ENCODE data around the gene TMEM252. TPM values are rescaled to one million over a fixed set of nuclear protein-coding genes. Genes with fewer than 3 reads are reported as not detected.

TMEM252 gene
- total RNA-seq, 2 donors from 2014 or later: not detected

DNA sequence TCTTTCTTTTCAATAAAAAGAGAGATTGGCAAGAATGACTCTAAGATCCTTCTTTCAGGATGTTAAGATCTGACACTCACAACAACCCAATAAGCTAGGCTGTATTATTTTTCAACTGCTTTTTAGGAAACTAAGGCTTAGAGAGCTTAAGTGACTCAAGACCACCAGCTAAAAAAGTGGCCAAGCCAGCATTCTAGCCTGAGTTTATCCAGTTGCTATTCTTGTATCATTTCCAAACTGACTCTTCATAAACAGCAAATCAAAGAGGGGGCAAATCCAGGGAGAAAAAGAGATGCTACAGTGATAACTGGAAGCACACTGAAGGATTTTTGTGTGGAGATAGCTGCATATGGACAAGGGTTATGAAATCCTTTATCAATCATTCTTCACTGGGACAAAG is 47.1 kb downstream of the TMEM252 start:
- Histone ChIP-seq H3K27me3 (no peaks in the 10 kb centered on the region), H3K4me3 (no peak overlapping the region), H3K9ac (ENCODE audit: low read depth in 2 of 2, low read length in 2 of 2) (no peak overlapping the region), H3K36me3 (no peaks in the 10 kb centered on the region), H3K27ac (no peak overlapping the region), H3K4me1 (no peaks in the 10 kb centered on the region), H3K9me3 (no peaks in the 10 kb centered on the region)
- intact Hi-C loops (cut with DNase I): no loop called here
- TF ChIP-seq, protein P1, sequence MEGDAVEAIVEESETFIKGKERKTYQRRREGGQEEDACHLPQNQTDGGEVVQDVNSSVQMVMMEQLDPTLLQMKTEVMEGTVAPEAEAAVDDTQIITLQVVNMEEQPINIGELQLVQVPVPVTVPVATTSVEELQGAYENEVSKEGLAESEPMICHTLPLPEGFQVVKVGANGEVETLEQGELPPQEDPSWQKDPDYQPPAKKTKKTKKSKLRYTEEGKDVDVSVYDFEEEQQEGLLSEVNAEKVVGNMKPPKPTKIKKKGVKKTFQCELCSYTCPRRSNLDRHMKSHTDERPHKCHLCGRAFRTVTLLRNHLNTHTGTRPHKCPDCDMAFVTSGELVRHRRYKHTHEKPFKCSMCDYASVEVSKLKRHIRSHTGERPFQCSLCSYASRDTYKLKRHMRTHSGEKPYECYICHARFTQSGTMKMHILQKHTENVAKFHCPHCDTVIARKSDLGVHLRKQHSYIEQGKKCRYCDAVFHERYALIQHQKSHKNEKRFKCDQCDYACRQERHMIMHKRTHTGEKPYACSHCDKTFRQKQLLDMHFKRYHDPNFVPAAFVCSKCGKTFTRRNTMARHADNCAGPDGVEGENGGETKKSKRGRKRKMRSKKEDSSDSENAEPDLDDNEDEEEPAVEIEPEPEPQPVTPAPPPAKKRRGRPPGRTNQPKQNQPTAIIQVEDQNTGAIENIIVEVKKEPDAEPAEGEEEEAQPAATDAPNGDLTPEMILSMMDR (IDR thresholded peaks at IDR 0.05): no peak
- DNase-seq: no peak

DNA sequence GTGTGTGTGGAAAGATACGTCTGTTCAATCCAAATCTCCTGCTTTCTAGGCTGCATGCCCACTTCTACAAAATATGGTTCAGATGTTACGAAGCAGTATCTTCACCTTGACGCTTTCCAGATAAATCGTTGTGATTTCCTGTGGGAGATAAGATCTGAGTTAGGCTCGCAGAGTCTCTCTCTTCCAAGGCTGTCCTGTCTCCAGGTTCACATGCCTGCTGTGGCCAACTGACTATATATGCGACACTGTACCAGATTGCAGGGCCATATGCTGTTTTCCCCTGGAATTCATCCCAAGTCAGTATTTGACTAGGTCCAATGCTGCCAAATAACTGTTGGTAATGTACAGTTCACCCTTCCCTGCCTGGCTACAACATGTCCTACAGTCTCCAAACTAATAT is 47.9 kb downstream of the TMEM252 start:
- H3K27ac ChIP-seq: no peak overlapping the region
- H3K27me3 ChIP-seq: no peaks in the 10 kb centered on the region
- no peak overlapping the region for H3K9ac ChIP-seq (ENCODE audit: low read depth in 2 of 2, low read length in 2 of 2)
- H3K4me1 ChIP-seq: no peaks in the 10 kb centered on the region
- no peak overlapping the region for H3K4me3 ChIP-seq
- DNase-seq: no peak
- no peaks in the 10 kb centered on the region for H3K9me3 ChIP-seq
- TF ChIP-seq, protein P1 (IDR thresholded peaks at IDR 0.05): no peak
- intact Hi-C loops (cut with DNase I): no loop called here
- H3K36me3 ChIP-seq: no peaks in the 10 kb centered on the region

DNA sequence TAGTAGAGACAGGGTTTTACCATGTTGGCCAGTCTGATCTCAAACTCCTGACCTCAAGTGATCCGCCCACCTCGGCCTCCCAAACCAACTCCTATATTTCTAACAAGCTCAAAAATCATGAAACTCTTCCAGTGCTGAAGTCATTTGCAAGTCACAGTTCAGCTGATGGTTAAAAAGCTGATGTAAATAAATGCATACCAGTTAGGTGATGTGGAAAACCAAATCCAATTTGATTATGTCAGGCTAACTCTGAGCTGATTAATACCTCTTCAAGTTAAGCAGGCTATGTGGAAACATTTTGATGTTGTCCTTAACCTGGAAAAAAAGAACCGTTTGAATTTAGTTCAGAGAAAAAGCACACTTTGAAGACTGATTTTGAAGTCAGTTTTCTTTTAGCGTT is 51.0 kb downstream of the TMEM252 start:
- H3K4me3 ChIP-seq: no peak overlapping the region
- H3K27me3 ChIP-seq: no peaks in the 10 kb centered on the region
- intact Hi-C loops (cut with DNase I): no loop called here
- H3K27ac ChIP-seq: no peak overlapping the region
- H3K9ac ChIP-seq (ENCODE audit: low read depth in 2 of 2, low read length in 2 of 2): no peak overlapping the region
- no peak for DNase-seq
- H3K9me3 ChIP-seq: no peaks in the 10 kb centered on the region
- no peaks in the 10 kb centered on the region for H3K4me1 ChIP-seq
- TF ChIP-seq, protein P1 (IDR thresholded peaks at IDR 0.05): no peak
- no peaks in the 10 kb centered on the region for H3K36me3 ChIP-seq

DNA sequence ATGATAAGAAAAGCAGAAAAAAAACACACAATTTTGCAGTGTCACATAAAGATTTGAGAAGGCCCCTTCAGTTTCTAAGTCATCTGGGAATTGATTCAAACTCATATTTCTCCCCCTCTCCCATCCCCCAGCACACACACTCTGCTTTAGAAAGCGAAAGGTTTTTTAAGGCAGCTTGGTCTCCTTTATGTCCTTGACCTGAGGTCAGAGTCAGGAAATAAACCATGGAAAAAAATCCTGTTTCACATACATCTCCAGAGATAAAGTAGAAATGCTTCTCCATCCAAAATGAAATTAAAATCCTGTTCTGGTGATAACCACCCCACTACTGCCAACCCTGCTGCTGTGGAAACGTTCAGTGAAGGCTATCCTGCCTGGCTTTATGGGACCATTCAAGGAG is 52.6 kb downstream of the TMEM252 start:
- no peak for DNase-seq
- no peaks in the 10 kb centered on the region for H3K9me3 ChIP-seq
- TF ChIP-seq, protein P1 (IDR thresholded peaks at IDR 0.05): no peak
- no peak overlapping the region for H3K27ac ChIP-seq
- intact Hi-C loops (cut with DNase I): no loop called here
- H3K27me3 ChIP-seq: no peaks in the 10 kb centered on the region
- H3K9ac ChIP-seq (ENCODE audit: low read depth in 2 of 2, low read length in 2 of 2): no peak overlapping the region
- no peaks in the 10 kb centered on the region for H3K36me3 ChIP-seq
- no peak overlapping the region for H3K4me3 ChIP-seq
- no peaks in the 10 kb centered on the region for H3K4me1 ChIP-seq

Other genes starting within 250 kb of the TMEM252 start
- gene FOXD4L3, start 238.0 kb downstream of the TMEM252 start, total RNA-seq: not detected
- 10 to 100 TPM in 1 of 2 donors, 1 to 10 TPM in 1; 7.7 to 48.6 TPM for gene PGM5, start 184.3 kb downstream of the TMEM252 start, total RNA-seq
- gene PIP5K1B, start 164.4 kb upstream of the TMEM252 start, total RNA-seq: 10 to 100 TPM; 59.2 to 74.2 TPM

All from colonic mucosa (tissue), 4 donors.